Panc1 (cell line): Measurements from ENCODE around the gene PDE4B. TPM values are rescaled to one million over a fixed set of nuclear protein-coding genes. Genes with fewer than 3 reads are reported as not detected.

Experiments used
- ATAC-seq: fragments of 200-7000 bp; cut with Tn5 transposase; 2 replicates; pipeline ENCODE4 v1.9.1; 2020; ENCODE audit warnings: mild to moderate bottlenecking, moderate library complexity
- BruUV-seq: library from RNA; stranded (reverse); fragments of 400-500 nt; replicated peaks from 2 replicates; lab custom pipeline; 2021; lab: Mats Ljungman, UMichigan
- CTCF ChIA-PET: fragments of 300-600 bp; sonication (Branson Sonifier 250); formaldehyde crosslinking; loops from one replicate; lab custom pipeline; 2022; ENCODE audit warnings: antibody characterized with exemption; lab: Charles Lee
- POLR2A ChIA-PET: fragments of 300-600 bp; sonication (Branson Sonifier 250); formaldehyde crosslinking; loops from one replicate; lab custom pipeline; 2022; ENCODE audit warnings: antibody characterized with exemption; lab: Charles Lee
- DNase-seq: peaks from one replicate; pipeline ENCODE4 v3.0.0-alpha.2; 2010; ENCODE audit warnings: low read depth, low spot score
- H3K27ac ChIP-seq: 2 replicates; pipeline ENCODE4 v1.5.1; 2011; ENCODE audit warnings: mild to moderate bottlenecking, low read length, inconsistent platforms
- H3K27me3 ChIP-seq: fragments of 200-500 bp; sonication (Bioruptor generic); 2 replicates; pipeline ENCODE4 v1.6.0; 2014; ENCODE audit warnings: low read length, inconsistent platforms; ENCODE audit not compliant: control insufficient read depth, insufficient read depth
- H3K36me3 ChIP-seq: fragments of 200-500 bp; sonication (Bioruptor generic); 2 replicates; pipeline ENCODE4 v1.5.1; 2014; ENCODE audit warnings: inconsistent platforms, mild to moderate bottlenecking, low read length, moderate library complexity; ENCODE audit not compliant: control insufficient read depth, insufficient read depth
- H3K4me1 ChIP-seq: 2 replicates; pipeline ENCODE4 v1.5.1; 2011; ENCODE audit warnings: inconsistent platforms, mild to moderate bottlenecking, low read length, moderate library complexity; ENCODE audit not compliant: control insufficient read depth, insufficient read depth
- H3K4me3 ChIP-seq, 2 experiments: 2 replicates each; pipeline ENCODE4 v1.5.1; 2011 to 2012; ENCODE audit warnings: low read depth in 2 of 2, low read length in 2 of 2, mild to moderate bottlenecking in 2 of 2, inconsistent platforms in 1 of 2, moderate library complexity in 1 of 2
- H3K9me3 ChIP-seq: fragments of 200-500 bp; sonication (Bioruptor generic); 2 replicates; pipeline ENCODE4 v1.5.1; 2014; ENCODE audit warnings: low read depth, mild to moderate bottlenecking, inconsistent platforms, low read length, moderate library complexity; ENCODE audit not compliant: control insufficient read depth, insufficient read depth
- POLR2AphosphoS5 ChIP-seq: IDR thresholded peaks from 2 replicates; pipeline ENCODE4 v1.6.1; 2012; ENCODE audit warnings: mild to moderate bottlenecking, low read depth, low read length, moderate library complexity
- SIN3A ChIP-seq: IDR thresholded peaks from 2 replicates; pipeline ENCODE4 v1.6.1; 2012; ENCODE audit warnings: low read depth, mild to moderate bottlenecking, low read length, moderate library complexity, borderline replicate concordance; ENCODE audit not compliant: insufficient read depth
- TCF7L2 ChIP-seq: IDR thresholded peaks from 2 replicates; pipeline ENCODE4 v1.6.1; 2011; ENCODE audit warnings: mild to moderate bottlenecking, low read depth, low read length, inconsistent platforms
- in situ Hi-C: cut with HindIII; loops from 2 replicates; pipeline ENCODE4 v1.10.0; 2016; ENCODE audit warnings: low sequenced_read_pairs, low pct_unique_long_range_greater_than_20kb
- intact Hi-C: fragments of 100-400 bp; cut with micrococcal nuclease; formaldehyde crosslinking; loops from one replicate; pipeline ENCODE4 v1.10.0; 2022; ENCODE audit not compliant: unreplicated experiment
- total RNA-seq: library from RNA; stranded (reverse); gene quantifications from one replicate; pipeline ENCODE4 v1.2.1, GENCODE V29; 2021; ENCODE audit not compliant: unreplicated experiment
- TF ChIP-seq, protein P1 (sequence below), 2 experiments: IDR thresholded peaks; 2 replicates each; pipeline ENCODE4 v1.6.1; 2011 to 2012; ENCODE audit warnings: low read depth in 2 of 2, control low read depth in 1 of 2, low read length in 1 of 2, mild to moderate bottlenecking in 1 of 2, moderate library complexity in 1 of 2; ENCODE audit not compliant: insufficient read depth in 1 of 2
- TF ChIP-seq, protein P2 (sequence below): fragments of 450-650 bp; IDR thresholded peaks from 2 replicates; pipeline ENCODE4 v1.5.1; 2017; ENCODE audit warnings: mild to moderate bottlenecking

The PDE4B gene
- total RNA-seq, 1 experiment from 2014 or later: 0.26 TPM

- in situ Hi-C loops: no loop called here
- CTCF ChIA-PET: interaction anchor here (0.7 kb wide), 1 partner anchor 1163 kb away, joined by 3 read pairs; no protein-coding TSS in a partner anchor
Observed at GRCh38 chr1:66275083-66275482, 482.4 kb downstream of the PDE4B start.

GRCh38 chr1:66275601-66276023 is 482.9 kb downstream of the PDE4B start:
- Histone ChIP-seq H3K36me3 (no peaks in the 10 kb centered on the region), H3K9me3 (no peaks in the 10 kb centered on the region), H3K27ac (no peak overlapping the region), H3K27me3 (no peaks in the 10 kb centered on the region), H3K4me3 (no peak overlapping the region), H3K4me1 (no peaks in the 10 kb centered on the region)
- POLR2A ChIA-PET: no interaction called here
- BruUV-seq: no TSS peak
- ATAC-seq (no peak), DNase-seq (no peak)
- TF ChIP-seq POLR2AphosphoS5 (no peak), TCF7L2 (no peak), SIN3A (no peak)
- TF ChIP-seq, protein P1, sequence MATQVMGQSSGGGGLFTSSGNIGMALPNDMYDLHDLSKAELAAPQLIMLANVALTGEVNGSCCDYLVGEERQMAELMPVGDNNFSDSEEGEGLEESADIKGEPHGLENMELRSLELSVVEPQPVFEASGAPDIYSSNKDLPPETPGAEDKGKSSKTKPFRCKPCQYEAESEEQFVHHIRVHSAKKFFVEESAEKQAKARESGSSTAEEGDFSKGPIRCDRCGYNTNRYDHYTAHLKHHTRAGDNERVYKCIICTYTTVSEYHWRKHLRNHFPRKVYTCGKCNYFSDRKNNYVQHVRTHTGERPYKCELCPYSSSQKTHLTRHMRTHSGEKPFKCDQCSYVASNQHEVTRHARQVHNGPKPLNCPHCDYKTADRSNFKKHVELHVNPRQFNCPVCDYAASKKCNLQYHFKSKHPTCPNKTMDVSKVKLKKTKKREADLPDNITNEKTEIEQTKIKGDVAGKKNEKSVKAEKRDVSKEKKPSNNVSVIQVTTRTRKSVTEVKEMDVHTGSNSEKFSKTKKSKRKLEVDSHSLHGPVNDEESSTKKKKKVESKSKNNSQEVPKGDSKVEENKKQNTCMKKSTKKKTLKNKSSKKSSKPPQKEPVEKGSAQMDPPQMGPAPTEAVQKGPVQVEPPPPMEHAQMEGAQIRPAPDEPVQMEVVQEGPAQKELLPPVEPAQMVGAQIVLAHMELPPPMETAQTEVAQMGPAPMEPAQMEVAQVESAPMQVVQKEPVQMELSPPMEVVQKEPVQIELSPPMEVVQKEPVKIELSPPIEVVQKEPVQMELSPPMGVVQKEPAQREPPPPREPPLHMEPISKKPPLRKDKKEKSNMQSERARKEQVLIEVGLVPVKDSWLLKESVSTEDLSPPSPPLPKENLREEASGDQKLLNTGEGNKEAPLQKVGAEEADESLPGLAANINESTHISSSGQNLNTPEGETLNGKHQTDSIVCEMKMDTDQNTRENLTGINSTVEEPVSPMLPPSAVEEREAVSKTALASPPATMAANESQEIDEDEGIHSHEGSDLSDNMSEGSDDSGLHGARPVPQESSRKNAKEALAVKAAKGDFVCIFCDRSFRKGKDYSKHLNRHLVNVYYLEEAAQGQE (IDR thresholded peaks at IDR 0.05; ENCODE audit: insufficient read depth in 1 of 2, low read depth in 2 of 2, low read length in 1 of 2): no peak
- TF ChIP-seq, protein P2, sequence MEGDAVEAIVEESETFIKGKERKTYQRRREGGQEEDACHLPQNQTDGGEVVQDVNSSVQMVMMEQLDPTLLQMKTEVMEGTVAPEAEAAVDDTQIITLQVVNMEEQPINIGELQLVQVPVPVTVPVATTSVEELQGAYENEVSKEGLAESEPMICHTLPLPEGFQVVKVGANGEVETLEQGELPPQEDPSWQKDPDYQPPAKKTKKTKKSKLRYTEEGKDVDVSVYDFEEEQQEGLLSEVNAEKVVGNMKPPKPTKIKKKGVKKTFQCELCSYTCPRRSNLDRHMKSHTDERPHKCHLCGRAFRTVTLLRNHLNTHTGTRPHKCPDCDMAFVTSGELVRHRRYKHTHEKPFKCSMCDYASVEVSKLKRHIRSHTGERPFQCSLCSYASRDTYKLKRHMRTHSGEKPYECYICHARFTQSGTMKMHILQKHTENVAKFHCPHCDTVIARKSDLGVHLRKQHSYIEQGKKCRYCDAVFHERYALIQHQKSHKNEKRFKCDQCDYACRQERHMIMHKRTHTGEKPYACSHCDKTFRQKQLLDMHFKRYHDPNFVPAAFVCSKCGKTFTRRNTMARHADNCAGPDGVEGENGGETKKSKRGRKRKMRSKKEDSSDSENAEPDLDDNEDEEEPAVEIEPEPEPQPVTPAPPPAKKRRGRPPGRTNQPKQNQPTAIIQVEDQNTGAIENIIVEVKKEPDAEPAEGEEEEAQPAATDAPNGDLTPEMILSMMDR: no peak
- CTCF ChIA-PET: no interaction called here
- in situ Hi-C loops (no loop called here), intact Hi-C loops (no loop called here)

More at GRCh38 chr1:66275083-66275482, 482.4 kb downstream of the PDE4B start:
- Histone ChIP-seq H3K4me1 (no peaks in the 10 kb centered on the region), H3K9me3 (no peaks in the 10 kb centered on the region), H3K4me3 (no peak overlapping the region), H3K27me3 (no peaks in the 10 kb centered on the region), H3K36me3 (no peaks in the 10 kb centered on the region), H3K27ac (no peak overlapping the region)
- ATAC-seq: no peak
- BruUV-seq: no TSS peak
- no peak for DNase-seq
- intact Hi-C loops: no loop called here
- TF ChIP-seq, protein P1 (IDR thresholded peaks at IDR 0.05; ENCODE audit: insufficient read depth in 1 of 2, low read depth in 2 of 2, low read length in 1 of 2): no peak
- TF ChIP-seq TCF7L2: no peak
- no peak for TF ChIP-seq POLR2AphosphoS5
- TF ChIP-seq, protein P2: no peak
- TF ChIP-seq SIN3A: no peak
- POLR2A ChIA-PET: no interaction called here
